ENCODE results near the gene EPB42. TPM values are rescaled to one million over a fixed set of nuclear protein-coding genes. Genes with fewer than 3 reads are reported as not detected.

Gene EPB42
- total RNA-seq, 1 experiment from 2014 or later: not detected

- TF ChIP-seq ZBTB33 (IDR thresholded peaks at IDR 0.05; ENCODE audit: extremely low read depth, insufficient replicate concordance, low read length) (no peak), ZFX (IDR thresholded peaks at IDR 0.05) (no peak)
Measured at GRCh38 chr15:43150191-43150929, 70.5 kb downstream of the EPB42 start (continued).

Other genes starting within 250 kb of the EPB42 start
- gene UBR1, start 115.0 kb downstream of the EPB42 start, total RNA-seq (2021; ENCODE audit: unreplicated experiment): 17.9 TPM
- 8.8 TPM for gene TMEM62, start 87.4 kb downstream of the EPB42 start, total RNA-seq (2021; ENCODE audit: unreplicated experiment)
- 39.8 TPM for gene CCNDBP1, start 35.6 kb downstream of the EPB42 start, total RNA-seq (2021; ENCODE audit: unreplicated experiment)
- not detected for gene TGM5, start 45.9 kb upstream of the EPB42 start, total RNA-seq (2021; ENCODE audit: unreplicated experiment)
- gene TGM7, start 81.2 kb upstream of the EPB42 start, total RNA-seq (2021; ENCODE audit: unreplicated experiment): not detected
- 4.7 TPM for gene LCMT2, start 109.6 kb upstream of the EPB42 start, total RNA-seq (2021; ENCODE audit: unreplicated experiment)
- gene ZSCAN29, start 150.0 kb upstream of the EPB42 start, total RNA-seq (2021; ENCODE audit: unreplicated experiment): 27.3 TPM
- 38.6 TPM for gene TUBGCP4, start 150.1 kb upstream of the EPB42 start, total RNA-seq (2021; ENCODE audit: unreplicated experiment)

All from HCT116 (cell line).